ENCODE measurements around the gene MTHFD1.

DNA sequence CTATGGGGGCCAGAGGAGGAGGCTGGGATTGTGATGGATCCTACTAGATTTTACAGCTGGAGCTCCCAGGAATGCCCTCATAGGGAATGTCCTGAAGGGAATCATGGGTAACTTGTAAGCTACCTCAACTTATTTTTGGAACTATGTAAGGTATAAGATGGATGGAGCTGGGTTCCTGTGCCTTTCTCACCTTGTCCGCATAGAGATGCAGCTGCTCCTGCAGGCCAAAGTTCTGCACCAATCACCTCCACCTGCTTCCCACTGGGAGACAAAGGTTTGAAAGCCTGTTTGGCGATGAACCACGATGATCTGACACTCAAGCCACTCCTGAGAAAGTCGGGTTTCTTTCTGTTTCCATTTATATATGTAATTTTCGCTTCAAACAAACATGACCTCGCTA lies 76.5 kb downstream of the MTHFD1 start:
- TF ChIP-seq, protein P1, sequence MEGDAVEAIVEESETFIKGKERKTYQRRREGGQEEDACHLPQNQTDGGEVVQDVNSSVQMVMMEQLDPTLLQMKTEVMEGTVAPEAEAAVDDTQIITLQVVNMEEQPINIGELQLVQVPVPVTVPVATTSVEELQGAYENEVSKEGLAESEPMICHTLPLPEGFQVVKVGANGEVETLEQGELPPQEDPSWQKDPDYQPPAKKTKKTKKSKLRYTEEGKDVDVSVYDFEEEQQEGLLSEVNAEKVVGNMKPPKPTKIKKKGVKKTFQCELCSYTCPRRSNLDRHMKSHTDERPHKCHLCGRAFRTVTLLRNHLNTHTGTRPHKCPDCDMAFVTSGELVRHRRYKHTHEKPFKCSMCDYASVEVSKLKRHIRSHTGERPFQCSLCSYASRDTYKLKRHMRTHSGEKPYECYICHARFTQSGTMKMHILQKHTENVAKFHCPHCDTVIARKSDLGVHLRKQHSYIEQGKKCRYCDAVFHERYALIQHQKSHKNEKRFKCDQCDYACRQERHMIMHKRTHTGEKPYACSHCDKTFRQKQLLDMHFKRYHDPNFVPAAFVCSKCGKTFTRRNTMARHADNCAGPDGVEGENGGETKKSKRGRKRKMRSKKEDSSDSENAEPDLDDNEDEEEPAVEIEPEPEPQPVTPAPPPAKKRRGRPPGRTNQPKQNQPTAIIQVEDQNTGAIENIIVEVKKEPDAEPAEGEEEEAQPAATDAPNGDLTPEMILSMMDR (IDR thresholded peaks at IDR 0.05): no peak
- no peak for TF ChIP-seq POLR2A (IDR thresholded peaks at IDR 0.05)
